Activated CD8-positive, alpha-beta memory T cell treated with anti-CD3 and anti-CD28 coated beads, Interleukin-2, amount 50 U/mL, for 4 hours (primary cell): Measurements from ENCODE around the gene HOXD3.

Experiments
- DNase-seq: peaks from one replicate; pipeline ENCODE4 v3.0.0-alpha.2; 2020

The HOXD3 gene

DNA sequence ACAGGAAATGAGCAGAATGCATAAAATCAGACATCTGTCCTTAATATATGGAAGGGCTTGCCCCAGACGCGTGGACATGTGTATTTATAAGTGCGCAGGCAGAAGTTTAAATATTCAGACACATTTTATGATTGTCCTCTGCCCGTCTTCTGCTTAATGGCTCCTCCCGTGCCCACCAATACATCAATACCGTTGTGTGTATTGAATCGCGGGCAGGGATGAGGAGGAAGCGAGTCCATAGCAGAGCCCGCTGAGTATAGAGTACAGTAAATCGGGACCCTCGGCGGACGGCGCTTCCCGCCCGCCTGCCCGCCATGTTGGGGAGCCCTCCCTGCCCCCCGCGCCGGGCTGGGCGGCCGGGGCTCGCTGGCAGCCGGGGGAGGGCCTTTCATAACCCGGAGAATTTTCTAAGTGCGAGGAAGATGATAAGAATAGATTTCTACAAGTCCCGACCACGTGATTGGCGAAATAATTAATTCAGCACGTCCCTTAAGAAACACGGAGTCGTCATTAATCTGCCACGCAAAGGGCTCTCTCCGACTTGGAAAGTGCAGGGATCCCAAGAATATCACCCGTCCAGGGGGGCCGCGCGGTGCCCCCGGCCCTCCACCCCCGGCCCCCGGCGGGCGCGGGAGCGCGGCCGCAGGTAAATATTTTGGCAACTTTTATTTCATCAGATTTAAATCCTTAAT is at the start of gene HOXD3:
TSS of gene HOXD3 (plus strand) at position 501 of the 692 bp plus-strand sequence. CDS start 11,808 bp downstream, outside the sequence.
- DNase-seq = no peak

- no peak for DNase-seq
Observed at GRCh38 chr2:176107731-176108181, 49.4 kb upstream of the HOXD3 start.

GRCh38 chr2:176109192-176109901 is 47.8 kb upstream of the HOXD3 start:
- no peak for DNase-seq

- no peak for DNase-seq
Observed at GRCh38 chr2:176109946-176110345, 47.2 kb upstream of the HOXD3 start.

DNA sequence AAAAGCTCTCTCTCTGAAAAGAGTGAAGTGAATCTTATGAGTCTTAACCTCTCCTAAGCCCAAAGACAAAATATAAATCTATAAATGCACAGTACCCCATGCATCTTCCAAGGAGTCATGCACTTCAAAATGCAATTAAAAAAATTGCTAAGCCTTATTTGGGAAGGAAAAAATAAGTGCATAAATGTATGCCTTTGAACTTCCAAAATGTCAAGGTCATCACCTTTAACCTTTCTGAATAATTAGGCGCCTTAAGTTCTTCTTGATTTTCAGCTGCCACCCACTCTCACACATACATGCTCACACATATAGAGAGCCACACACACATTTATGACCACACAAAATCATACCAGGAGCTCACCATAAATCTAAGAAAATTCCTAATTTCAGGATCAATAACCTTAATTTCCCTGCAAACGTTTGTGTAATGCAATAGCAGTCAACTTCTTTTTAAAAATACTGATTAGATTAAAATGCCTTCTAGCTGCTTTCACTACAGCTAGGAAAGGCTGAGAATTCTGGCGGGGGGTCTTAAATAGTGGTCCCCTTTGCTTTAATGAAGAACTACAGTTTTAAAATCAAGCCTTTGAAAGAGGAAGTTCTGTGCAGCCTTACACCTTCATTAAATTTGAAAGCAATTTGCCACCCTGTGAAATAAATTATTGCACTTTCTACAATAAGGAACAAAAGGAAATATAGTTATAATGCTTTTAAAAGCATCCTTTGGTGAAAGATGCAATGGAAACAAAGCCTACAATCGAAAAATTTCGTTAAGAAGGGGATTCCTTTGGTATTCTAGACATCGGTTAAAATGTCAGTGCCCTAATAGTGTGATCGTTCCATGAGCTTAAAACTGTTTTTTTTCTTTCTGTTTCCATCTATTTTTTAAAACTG is 46.4 kb upstream of the HOXD3 start:
- DNase-seq = no peak

DNA sequence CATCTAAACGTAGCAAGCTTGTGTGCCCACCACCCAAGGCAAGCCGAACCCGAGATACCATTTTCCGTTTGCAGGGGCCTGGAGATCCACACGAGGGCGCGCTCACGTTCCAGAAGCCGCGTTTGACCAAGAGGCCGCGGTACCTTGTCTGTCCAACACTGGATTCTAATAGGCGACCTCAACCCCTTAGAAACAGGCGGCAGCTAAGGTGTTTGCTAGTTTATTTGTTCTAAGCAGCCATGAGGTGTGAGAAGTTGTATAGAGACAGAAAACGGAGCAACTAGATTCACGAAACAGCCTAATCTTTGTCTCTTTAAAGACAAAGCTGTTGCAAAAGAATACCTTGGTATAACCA is 45.8 kb upstream of the HOXD3 start:
- no peak for DNase-seq

GRCh38 chr2:176111846-176112374 is 45.2 kb upstream of the HOXD3 start:
- no peak for DNase-seq

GRCh38 chr2:176112375-176113302 is 44.5 kb upstream of the HOXD3 start:
- DNase-seq = no peak

DNA sequence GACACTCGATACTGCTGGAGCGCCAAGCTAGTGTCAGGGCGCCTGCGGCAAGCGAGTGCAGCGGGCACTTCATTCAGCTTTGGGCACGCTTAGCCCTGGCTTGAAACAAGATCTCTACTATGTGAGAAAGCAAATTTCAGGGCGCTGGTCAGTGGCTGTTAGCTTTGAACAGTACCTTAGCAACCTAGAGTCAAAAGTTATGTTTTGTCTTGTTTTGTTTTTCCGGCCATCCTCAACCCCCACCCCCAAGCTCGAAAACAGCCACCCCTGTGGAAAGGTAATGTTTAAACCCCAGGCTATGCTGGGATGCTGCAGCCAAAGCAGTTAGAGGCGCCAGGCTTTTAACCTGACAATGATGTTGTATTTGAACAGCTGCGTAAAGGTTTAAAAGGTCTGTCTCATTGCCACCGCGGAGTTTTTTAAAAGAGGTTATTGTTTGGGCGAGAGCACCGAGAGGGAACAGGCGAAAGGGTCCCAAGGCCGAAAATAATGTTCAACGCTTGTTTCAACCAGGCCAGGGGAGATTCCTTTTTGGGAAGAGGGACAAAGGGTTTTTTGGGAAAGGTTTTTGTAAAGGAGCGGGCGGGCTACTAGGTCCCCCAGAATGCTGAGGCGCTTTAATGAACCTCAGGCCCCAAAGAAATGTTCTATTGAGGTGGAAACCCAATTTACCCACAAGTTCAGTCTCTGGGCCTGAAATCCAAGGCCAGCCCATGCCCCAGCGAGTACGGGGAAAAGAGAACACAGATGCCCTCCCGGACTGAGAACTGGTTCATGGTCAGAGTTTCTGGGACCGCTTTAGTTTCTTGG is 42.8 kb upstream of the HOXD3 start:
- DNase-seq = no peak

GRCh38 chr2:176114930-176115625 is 42.0 kb upstream of the HOXD3 start:
- no peak for DNase-seq

DNA sequence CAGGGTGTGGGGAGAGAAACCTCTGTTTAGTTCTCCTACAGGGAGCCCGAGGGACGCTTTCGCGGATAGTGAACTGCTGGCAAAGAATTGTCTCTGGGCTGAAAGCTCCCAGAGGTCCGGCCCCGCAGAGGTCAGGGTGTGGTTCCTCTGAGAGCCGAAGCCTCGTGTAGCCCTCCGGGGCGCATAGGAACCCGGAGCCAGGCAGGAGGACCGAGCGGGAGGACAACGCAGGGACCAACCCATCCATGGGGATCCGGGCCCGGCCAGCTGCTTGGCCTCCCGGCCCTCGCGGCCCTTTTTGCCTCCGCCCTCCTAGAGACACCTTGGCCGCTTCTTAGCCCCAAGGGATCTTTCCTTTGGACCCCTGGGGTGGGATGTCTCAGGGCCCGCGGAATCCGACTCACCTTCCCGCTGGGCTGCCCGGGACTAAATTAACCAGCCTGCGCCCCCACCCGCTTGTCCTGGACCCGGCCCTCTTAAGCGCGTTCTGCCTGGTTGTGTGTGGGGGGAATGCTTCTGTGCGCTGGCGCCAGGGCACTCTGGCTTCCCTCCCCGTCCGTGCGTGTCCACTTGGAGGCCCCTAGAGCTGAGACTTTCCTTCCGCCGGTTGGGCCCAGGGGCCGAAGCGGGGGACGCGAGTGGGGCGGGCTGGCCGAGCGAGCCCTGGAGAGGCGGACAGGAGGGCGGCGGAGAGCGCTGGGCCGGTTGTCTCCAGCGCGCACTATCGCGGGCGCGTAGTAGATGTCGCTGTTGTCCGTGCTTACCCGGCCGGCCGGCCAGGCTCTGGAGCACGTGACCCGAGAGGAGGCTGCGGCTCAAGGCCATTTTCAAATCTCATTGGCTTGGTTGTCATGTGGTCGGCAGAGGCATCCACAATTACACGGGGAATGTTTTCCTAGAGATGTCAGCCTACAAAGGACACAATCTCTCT is 41.0 kb upstream of the HOXD3 start, which contains the start of gene HOXD10:
TSS of gene HOXD10 (plus strand) at position 896 of the 931 bp plus-strand sequence. CDS start 56 bp downstream, outside the sequence.
- DNase-seq = no peak

DNA sequence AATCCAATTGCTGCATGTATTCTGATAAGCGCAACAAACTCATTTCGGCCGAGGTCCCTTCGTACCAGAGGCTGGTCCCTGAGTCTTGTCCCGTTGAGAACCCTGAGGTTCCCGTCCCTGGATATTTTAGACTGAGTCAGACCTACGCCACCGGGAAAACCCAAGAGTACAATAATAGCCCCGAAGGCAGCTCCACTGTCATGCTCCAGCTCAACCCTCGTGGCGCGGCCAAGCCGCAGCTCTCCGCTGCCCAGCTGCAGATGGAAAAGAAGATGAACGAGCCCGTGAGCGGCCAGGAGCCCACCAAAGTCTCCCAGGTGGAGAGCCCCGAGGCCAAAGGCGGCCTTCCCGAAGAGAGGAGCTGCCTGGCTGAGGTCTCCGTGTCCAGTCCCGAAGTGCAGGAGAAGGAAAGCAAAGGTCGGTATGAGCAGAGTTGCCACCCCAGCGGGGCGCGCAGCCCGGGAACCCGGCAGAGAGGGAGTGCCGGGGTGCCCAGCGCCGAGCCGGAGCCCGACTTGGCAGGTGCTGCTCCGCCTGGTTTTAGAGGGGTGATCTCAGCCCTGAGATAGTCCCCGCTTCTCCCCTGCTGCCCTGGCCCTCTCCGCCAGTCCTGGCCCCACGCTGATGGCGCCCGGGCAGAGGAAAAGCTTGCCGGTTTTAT is 39.8 kb upstream of the HOXD3 start:
- DNase-seq = no peak

DNA sequence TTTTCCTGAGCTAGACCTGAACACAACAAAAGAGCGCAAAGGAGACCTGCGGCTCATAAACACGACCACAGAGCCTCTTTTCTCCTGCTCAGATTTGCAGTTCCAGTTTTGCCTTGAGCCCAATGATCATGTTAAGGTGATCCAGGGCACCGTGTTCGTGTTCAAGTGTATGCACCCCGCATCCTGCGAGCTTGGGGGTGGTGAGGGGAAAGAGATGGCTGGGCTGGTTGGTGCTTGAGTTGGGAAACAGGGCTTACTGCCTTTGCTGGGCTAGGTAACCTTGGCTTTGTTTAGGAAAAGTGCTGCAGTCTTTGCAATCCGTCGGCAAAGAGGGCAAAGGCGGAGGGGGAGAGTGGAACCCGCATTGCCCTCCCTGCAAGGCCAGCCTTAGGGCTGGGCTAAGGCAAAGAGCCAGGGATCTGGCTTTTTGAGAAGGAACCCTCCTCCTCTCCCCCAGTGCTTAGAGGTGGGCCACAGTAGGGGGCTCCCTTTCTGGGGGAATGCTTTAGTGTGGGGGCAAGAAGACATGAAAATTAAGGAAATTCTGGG is 39.2 kb upstream of the HOXD3 start:
- DNase-seq = no peak

- DNase-seq = no peak
Observed at GRCh38 chr2:176118601-176119339, 38.3 kb upstream of the HOXD3 start.

DNA sequence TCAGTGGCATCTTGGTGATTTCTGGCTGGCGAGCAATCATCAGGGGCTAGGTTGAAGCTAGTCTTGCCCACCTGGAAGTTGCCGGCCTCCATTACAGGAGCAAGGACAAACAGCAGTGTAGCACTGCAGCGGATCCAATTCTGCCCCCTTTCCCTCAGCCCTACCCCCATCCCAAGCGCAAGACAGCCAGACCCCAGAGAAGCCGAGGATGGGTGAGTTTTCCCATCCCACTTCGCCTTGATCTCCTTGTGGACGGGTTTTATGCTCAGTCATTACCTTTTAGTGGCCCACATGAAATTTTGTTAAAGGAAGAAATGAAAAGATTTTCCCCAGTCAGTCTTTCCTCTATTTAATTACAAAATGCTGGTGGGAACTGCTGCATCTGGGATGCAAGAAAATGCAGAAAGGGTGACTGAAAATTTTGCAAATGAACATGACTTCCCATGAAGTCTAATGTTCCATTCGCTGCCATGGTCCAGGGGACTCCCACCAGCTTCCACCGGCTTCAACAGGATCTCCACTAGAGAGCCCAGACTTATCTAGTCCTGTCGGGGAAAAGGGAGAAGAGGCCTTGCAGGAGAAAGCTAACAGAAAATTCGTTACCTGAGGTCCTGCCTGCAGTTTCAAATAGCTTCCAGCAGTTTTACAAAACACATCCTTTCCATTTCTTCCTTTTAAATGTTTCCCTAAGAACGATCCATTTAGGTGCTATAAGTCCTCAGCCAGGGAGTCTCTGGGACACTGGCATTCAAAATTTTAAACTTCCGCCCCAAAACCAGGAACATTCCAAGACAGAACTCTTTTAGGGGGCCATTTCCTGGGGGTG is 36.5 kb upstream of the HOXD3 start:
- no peak for DNase-seq

- DNase-seq = no peak
Observed at GRCh38 chr2:176121190-176122051, 35.7 kb upstream of the HOXD3 start.
